HepG2 (cell line): Measurements from ENCODE around the gene COCH. TPM values are rescaled to one million over a fixed set of nuclear protein-coding genes. Genes with fewer than 3 reads are reported as not detected.

Experiments
- AHR ChIP-seq: IDR thresholded peaks from 2 replicates; pipeline ENCODE4 v1.6.1; 2018; ENCODE audit warnings: missing genetic modification reagents, missing compliant biosample characterization
- CEBPG ChIP-seq: IDR thresholded peaks from 2 replicates; pipeline ENCODE4 v1.6.1; 2016
- EZH2 ChIP-seq: conservative IDR thresholded peaks from 2 replicates; pipeline ENCODE4 v1.6.1; 2012; ENCODE audit warnings: mild to moderate bottlenecking, low read depth, low read length, moderate library complexity
- FIP1L1 ChIP-seq: fragments of 200-400 bp; formaldehyde crosslinking; IDR thresholded peaks from 2 replicates; pipeline ENCODE4 v1.6.1; 2018; ENCODE audit warnings: low read depth, mild to moderate bottlenecking, low read length, moderate library complexity, borderline replicate concordance; ENCODE audit not compliant: insufficient read depth
- FOXO1 ChIP-seq: sonication (generic); formaldehyde crosslinking; IDR thresholded peaks from 2 replicates; pipeline ENCODE4 v1.4.0; 2020; ENCODE audit warnings: missing genetic modification reagents
- HNRNPLL ChIP-seq: fragments of 200-400 bp; formaldehyde crosslinking; IDR thresholded peaks from 2 replicates; pipeline ENCODE4 v1.6.1; 2017; ENCODE audit warnings: mild to moderate bottlenecking, low read depth, low read length; ENCODE audit not compliant: poor library complexity, severe bottlenecking
- IRX3 ChIP-seq: sonication (generic); formaldehyde crosslinking; IDR thresholded peaks from 2 replicates; pipeline ENCODE4 v1.8.1; 2023; ENCODE audit warnings: mild to moderate bottlenecking, low read depth, missing genetic modification reagents, borderline replicate concordance
- KMT2A ChIP-seq: sonication (generic); formaldehyde crosslinking; IDR thresholded peaks from 2 replicates; pipeline ENCODE4 v1.4.0; 2020; ENCODE audit warnings: missing genetic modification reagents
- MED8 ChIP-seq: sonication (generic); formaldehyde crosslinking; IDR thresholded peaks from 2 replicates; pipeline ENCODE4 v1.8.1; 2023; ENCODE audit warnings: mild to moderate bottlenecking, missing genetic modification reagents; ENCODE audit not compliant: insufficient replicate concordance
- NFATC3 ChIP-seq: sonication (generic); formaldehyde crosslinking; IDR thresholded peaks from 2 replicates; pipeline ENCODE4 v1.5.1; 2020; ENCODE audit warnings: mild to moderate bottlenecking, missing genetic modification reagents
- RFXANK ChIP-seq: IDR thresholded peaks from 2 replicates; pipeline ENCODE4 v1.6.1; 2016
- RFXAP ChIP-seq: sonication (generic); formaldehyde crosslinking; IDR thresholded peaks from 2 replicates; pipeline ENCODE4 v1.4.0; 2020; ENCODE audit warnings: missing genetic modification reagents, borderline replicate concordance
- SATB2 ChIP-seq: sonication (generic); formaldehyde crosslinking; IDR thresholded peaks from 2 replicates; pipeline ENCODE4 v1.5.0; 2020; ENCODE audit warnings: missing genetic modification reagents
- STAG1 ChIP-seq: sonication (generic); formaldehyde crosslinking; IDR thresholded peaks from 2 replicates; pipeline ENCODE4 v1.4.0; 2020; ENCODE audit warnings: missing genetic modification reagents
- ZNF143 ChIP-seq: sonication (generic); formaldehyde crosslinking; IDR thresholded peaks from 2 replicates; pipeline ENCODE4 v1.4.0; 2020; ENCODE audit warnings: missing genetic modification reagents
- ZNF34 ChIP-seq: sonication (generic); formaldehyde crosslinking; IDR thresholded peaks from 2 replicates; pipeline ENCODE4 v1.4.0; 2020; ENCODE audit warnings: mild to moderate bottlenecking, missing genetic modification reagents, borderline replicate concordance
- ZNF547 ChIP-seq: sonication (generic); formaldehyde crosslinking; IDR thresholded peaks from 2 replicates; pipeline ENCODE4 v1.5.1; 2020; ENCODE audit warnings: mild to moderate bottlenecking, missing genetic modification reagents
- ZNF557 ChIP-seq: sonication (generic); formaldehyde crosslinking; IDR thresholded peaks from 2 replicates; pipeline ENCODE4 v1.4.0; 2020; ENCODE audit warnings: missing genetic modification reagents
- ZNF670 ChIP-seq: sonication (generic); formaldehyde crosslinking; IDR thresholded peaks from 2 replicates; pipeline ENCODE4 v1.8.0; 2022; ENCODE audit warnings: mild to moderate bottlenecking, missing genetic modification reagents, borderline replicate concordance
- ZNF792 ChIP-seq: IDR thresholded peaks from 2 replicates; pipeline ENCODE4 v1.6.1; 2016
- ZNF850 ChIP-seq: sonication (generic); formaldehyde crosslinking; conservative IDR thresholded peaks from 2 replicates; pipeline ENCODE4 v1.9.0; 2021; ENCODE audit warnings: mild to moderate bottlenecking, missing genetic modification reagents
- polyA plus RNA-seq, 8 experiments: library from polyadenylated mRNA; depleted of rRNA in 3 of 8; stranded (reverse) in 7 of 8; unstranded in 1 of 8; fragments of >200 nt; fragmentation: Illumina TruSeq in 4 of 8; extraction: Trizol in 4 of 8; gene quantifications; 2 replicates each; pipeline versions ENCODE4 v1.2.1 to v1.2.3, GENCODE V29; 2011 to 2016; ENCODE audit warnings: low read depth in 4 of 8, missing spikeins in 1 of 8, mixed read lengths in 1 of 8; ENCODE audit not compliant: insufficient read depth in 1 of 8
- total RNA-seq, 5 experiments: library from RNA; depleted of rRNA; stranded (reverse); fragments of >200 nt; fragmentation: Illumina TruSeq; extraction: Trizol; gene quantifications; 2 replicates each; pipeline ENCODE4 v1.2.3, GENCODE V29; 2016; ENCODE audit warnings: low read depth in 1 of 5
- TF ChIP-seq, protein P1 (sequence below): sonication (generic); formaldehyde crosslinking; IDR thresholded peaks from 2 replicates; pipeline ENCODE4 v1.5.0; 2020; ENCODE audit warnings: missing genetic modification reagents
- TF ChIP-seq, protein P2 (sequence below): sonication (generic); formaldehyde crosslinking; IDR thresholded peaks from 2 replicates; pipeline ENCODE4 v1.4.0; 2020; ENCODE audit warnings: missing genetic modification reagents
- TF ChIP-seq, protein P3 (sequence below): sonication (generic); formaldehyde crosslinking; IDR thresholded peaks from 2 replicates; pipeline ENCODE4 v1.5.0; 2020; ENCODE audit warnings: mild to moderate bottlenecking, missing genetic modification reagents
- TF ChIP-seq, protein P4 (sequence below): sonication (generic); formaldehyde crosslinking; IDR thresholded peaks from 2 replicates; pipeline ENCODE4 v1.4.0; 2020; ENCODE audit warnings: mild to moderate bottlenecking, missing genetic modification reagents

Gene COCH
- total and polyA plus RNA-seq, 2 of the 13 experiments (the other 11 are each of a cell fraction or from before 2014, with no cell fraction given), result 78.2 to 79.3 TPM

DNA sequence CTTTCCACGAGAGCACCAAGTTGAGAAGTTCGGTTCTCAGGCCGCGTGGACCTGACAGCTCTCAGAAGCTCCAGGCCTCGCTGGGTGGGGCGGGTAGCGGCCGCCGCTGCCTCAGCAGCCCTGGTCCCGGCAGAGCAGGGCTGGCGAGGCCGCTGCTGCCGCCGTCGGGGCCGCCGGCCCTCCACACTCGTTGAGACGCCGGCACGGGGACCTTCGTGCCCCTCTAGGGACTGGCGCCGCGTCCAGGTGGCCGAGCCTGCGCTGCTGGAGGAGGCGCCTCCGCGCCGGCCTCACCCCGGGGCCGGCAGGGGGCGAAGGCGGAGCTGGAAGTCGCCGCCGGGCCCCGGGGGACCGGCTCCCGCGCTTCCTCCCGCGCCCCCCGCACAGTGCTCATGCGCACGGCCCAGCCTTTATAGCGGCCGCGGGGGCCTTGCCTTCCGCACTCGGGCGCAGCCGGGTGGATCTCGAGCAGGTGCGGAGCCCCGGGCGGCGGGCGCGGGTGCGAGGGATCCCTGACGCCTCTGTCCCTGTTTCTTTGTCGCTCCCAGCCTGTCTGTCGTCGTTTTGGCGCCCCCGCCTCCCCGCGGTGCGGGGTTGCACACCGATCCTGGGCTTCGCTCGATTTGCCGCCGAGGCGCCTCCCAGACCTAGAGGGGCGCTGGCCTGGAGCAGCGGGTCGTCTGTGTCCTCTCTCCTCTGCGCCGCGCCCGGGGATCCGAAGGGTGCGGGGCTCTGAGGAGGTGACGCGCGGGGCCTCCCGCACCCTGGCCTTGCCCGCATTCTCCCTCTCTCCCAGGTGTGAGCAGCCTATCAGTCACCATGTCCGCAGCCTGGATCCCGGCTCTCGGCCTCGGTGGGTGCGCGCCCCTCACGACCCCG is at the start of gene COCH (continued):
- TF ChIP-seq NFATC3 (CRISPR knock-in tag) (peak; percentile 62; the same call in 1 of the 2 replicates), ZNF34 (CRISPR knock-in tag) (no peak), IRX3 (peak; percentile 99), SATB2 (CRISPR knock-in tag) (peak; percentile 85), FIP1L1 (no peak; the same call in 1 of the 2 replicates), ZNF143 (CRISPR knock-in tag) (0 out of 2 replicates have a peak, but pooled peaks have one; percentile 43), KMT2A (CRISPR knock-in tag) (peak; percentile 90), EZH2 (peak; percentile 90; the same call in 1 of the 2 replicates), ZNF670 (CRISPR knock-in tag) (peak; percentile 53; the same call in 1 of the 2 replicates), RFXAP (CRISPR knock-in tag) (peak; percentile 77), ZNF557 (CRISPR knock-in tag) (peak; percentile 56), HNRNPLL (peak; percentile 94), ZNF792 (CRISPR knock-in tag) (peak; percentile 30; the same call in 1 of the 2 replicates), FOXO1 (CRISPR knock-in tag) (peak; percentile 51), ZNF850 (peak; percentile 21; the same call in 1 of the 2 replicates), AHR (CRISPR knock-in tag) (no peak), STAG1 (CRISPR knock-in tag) (peak; percentile 64), RFXANK (peak; percentile 76; the same call in 1 of the 2 replicates), MED8 (peak; percentile 87), CEBPG (CRISPR knock-in tag) (no peak), ZNF547 (CRISPR knock-in tag) (peak; percentile 99)
- TF ChIP-seq, protein P1, sequence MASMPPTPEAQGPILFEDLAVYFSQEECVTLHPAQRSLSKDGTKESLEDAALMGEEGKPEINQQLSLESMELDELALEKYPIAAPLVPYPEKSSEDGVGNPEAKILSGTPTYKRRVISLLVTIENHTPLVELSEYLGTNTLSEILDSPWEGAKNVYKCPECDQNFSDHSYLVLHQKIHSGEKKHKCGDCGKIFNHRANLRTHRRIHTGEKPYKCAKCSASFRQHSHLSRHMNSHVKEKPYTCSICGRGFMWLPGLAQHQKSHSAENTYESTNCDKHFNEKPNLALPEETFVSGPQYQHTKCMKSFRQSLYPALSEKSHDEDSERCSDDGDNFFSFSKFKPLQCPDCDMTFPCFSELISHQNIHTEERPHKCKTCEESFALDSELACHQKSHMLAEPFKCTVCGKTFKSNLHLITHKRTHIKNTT (CRISPR knock-in tag), result 0 out of 2 replicates have a peak, but pooled peaks have one; percentile 4
- TF ChIP-seq, protein P2, sequence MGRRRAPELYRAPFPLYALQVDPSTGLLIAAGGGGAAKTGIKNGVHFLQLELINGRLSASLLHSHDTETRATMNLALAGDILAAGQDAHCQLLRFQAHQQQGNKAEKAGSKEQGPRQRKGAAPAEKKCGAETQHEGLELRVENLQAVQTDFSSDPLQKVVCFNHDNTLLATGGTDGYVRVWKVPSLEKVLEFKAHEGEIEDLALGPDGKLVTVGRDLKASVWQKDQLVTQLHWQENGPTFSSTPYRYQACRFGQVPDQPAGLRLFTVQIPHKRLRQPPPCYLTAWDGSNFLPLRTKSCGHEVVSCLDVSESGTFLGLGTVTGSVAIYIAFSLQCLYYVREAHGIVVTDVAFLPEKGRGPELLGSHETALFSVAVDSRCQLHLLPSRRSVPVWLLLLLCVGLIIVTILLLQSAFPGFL (CRISPR knock-in tag), result peak; percentile 92
- TF ChIP-seq, protein P3, sequence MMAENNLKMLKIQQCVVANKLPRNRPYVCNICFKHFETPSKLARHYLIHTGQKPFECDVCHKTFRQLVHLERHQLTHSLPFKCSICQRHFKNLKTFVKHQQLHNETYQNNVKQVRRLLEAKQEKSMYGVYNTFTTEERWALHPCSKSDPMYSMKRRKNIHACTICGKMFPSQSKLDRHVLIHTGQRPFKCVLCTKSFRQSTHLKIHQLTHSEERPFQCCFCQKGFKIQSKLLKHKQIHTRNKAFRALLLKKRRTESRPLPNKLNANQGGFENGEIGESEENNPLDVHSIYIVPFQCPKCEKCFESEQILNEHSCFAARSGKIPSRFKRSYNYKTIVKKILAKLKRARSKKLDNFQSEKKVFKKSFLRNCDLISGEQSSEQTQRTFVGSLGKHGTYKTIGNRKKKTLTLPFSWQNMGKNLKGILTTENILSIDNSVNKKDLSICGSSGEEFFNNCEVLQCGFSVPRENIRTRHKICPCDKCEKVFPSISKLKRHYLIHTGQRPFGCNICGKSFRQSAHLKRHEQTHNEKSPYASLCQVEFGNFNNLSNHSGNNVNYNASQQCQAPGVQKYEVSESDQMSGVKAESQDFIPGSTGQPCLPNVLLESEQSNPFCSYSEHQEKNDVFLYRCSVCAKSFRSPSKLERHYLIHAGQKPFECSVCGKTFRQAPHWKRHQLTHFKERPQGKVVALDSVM (CRISPR knock-in tag), result peak; percentile 86
- TF ChIP-seq, protein P4, sequence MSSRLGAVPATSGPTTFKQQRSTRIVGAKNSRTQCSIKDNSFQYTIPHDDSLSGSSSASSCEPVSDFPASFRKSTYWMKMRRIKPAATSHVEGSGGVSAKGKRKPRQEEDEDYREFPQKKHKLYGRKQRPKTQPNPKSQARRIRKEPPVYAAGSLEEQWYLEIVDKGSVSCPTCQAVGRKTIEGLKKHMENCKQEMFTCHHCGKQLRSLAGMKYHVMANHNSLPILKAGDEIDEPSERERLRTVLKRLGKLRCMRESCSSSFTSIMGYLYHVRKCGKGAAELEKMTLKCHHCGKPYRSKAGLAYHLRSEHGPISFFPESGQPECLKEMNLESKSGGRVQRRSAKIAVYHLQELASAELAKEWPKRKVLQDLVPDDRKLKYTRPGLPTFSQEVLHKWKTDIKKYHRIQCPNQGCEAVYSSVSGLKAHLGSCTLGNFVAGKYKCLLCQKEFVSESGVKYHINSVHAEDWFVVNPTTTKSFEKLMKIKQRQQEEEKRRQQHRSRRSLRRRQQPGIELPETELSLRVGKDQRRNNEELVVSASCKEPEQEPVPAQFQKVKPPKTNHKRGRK (CRISPR knock-in tag), result peak; percentile 67; the same call in 1 of the 2 replicates
